Measurements from ENCODE around the gene SLC44A1. TPM values are rescaled to one million over a fixed set of nuclear protein-coding genes. Genes with fewer than 3 reads are reported as not detected.

The SLC44A1 gene
- total and polyA plus RNA-seq, 2 donors: 11.6 to 13.8 TPM

DNA sequence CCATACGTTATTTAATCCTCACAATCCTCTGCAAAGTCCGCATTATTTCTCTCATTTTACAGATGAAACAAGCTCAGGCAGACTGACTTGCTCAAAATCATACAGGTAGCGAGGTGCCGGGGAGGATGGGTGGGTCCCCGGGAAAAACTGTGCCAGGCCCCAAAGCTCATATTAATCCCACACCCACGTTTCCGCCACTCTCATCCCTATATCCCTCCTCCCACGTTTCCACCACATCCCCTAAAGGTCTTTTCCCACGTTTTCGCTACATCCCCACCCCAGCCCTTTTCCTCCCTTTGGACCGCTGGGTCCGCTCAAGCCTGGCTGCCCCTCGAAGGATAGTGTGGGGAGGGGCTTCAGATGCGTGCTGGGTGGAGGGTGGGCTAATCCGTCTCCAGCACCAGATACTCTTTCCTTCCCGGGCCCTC lies 202.9 kb downstream of the SLC44A1 start:
- peak in 1 of 9 donors; percentile 16 for DNase-seq (ENCODE audit: low read depth in 6 of 9, low spot score in 9 of 9)
- Histone ChIP-seq H3K36me3 (ENCODE audit: control insufficient read depth in 2 of 2, insufficient read depth in 2 of 2, low read length in 1 of 2) (no peaks in the 10 kb centered on the region), H3K4me3 (ENCODE audit: low read length in 2 of 2) (peak overlapping the region; percentile 80 to 87), H3K9me3 (ENCODE audit: control insufficient read depth in 2 of 2, insufficient read depth in 1 of 2, low read length in 1 of 2) (no peaks in the 10 kb centered on the region), H3K4me1 (ENCODE audit: control insufficient read depth in 2 of 2, insufficient read depth in 2 of 2, low read length in 2 of 2) (peaks cover 3 to 5% of the 10 kb centered on the region in 2 donors), H3K27ac (ENCODE audit: low read depth in 1 of 2, low read length in 1 of 2) (no peak overlapping the region), H3K27me3 (ENCODE audit: control insufficient read depth in 2 of 2, insufficient read depth in 1 of 2, low read length in 1 of 2) (peaks cover 0 to 3% of the 10 kb centered on the region in 2 donors)
- 39% methylated on average over 16 of the region's 16 CpGs for WGBS

DNA sequence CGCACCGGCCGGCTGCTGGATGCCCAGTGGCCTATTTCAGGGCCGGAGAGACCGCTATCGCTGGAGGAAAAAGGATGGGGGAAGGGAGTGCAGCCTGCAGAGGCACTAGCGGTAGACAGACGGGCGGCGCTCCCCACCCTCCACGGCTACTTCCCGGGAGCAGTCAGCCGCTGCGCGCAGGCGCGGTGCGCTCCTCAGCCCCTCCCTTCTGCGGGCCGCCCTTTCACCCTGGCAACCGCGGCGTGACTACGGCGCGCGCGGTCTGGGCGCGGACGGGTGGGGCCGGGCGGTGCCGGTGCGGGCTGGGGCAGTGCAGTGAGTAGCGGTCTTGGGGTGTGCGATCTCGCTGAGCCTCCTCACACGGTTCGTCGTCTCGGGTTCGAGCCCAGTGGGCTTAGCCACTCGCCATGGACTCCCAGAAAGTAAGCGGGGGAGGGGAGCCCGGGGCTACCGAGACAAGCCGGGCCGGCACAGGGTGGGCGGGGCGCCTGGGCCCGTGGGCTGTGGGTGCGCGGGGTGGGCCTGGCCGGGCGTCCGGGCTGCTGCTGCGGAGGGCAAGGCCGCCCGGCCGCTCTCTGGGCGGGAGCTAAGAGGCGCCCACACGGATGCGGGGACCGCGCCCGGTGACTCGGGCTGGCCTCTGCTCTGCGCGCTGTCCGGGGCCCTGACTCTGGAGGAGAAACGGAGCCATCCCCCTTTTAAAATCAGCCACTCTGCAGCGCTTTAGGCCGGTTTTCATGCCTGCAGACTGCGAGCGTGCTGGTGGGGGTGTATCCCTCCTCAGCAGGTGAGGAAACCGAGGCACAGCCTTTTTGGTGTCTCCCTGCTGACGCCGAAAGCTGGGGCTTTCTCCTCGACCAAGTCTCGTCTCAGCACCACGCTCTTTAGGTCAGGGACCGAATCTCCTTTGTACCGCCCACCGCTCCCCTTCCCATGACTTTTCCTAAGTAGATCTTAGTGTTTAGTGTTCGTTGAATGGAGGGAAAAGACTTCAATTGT lies 203.7 kb downstream of the SLC44A1 start, which contains the start of gene FSD1L:
Gene FSD1L (plus strand): TSS at position 221 of the 999 bp plus-strand sequence. CDS start 187 bp downstream, at position 408.
- 2% methylated on average over 87 of the region's 87 CpGs for WGBS
- Histone ChIP-seq H3K27ac (ENCODE audit: low read depth in 1 of 2, low read length in 1 of 2) (no peak within 1 kb of the TSS), H3K36me3 (ENCODE audit: control insufficient read depth in 2 of 2, insufficient read depth in 2 of 2, low read length in 1 of 2) (no peaks in the 10 kb centered on the region), H3K9me3 (ENCODE audit: control insufficient read depth in 2 of 2, insufficient read depth in 1 of 2, low read length in 1 of 2) (no peaks in the 10 kb centered on the region), H3K27me3 (ENCODE audit: control insufficient read depth in 2 of 2, insufficient read depth in 1 of 2, low read length in 1 of 2) (peaks cover 0 to 3% of the 10 kb centered on the region in 2 donors), H3K4me3 (ENCODE audit: low read length in 2 of 2) (peak within 1 kb of the TSS; percentile 80 to 87), H3K4me1 (ENCODE audit: control insufficient read depth in 2 of 2, insufficient read depth in 2 of 2, low read length in 2 of 2) (peaks cover 3 to 5% of the 10 kb centered on the region in 2 donors)
- peak; percentile 50 to 90 (median 72) for DNase-seq (ENCODE audit: low read depth in 6 of 9, low spot score in 9 of 9)

DNA sequence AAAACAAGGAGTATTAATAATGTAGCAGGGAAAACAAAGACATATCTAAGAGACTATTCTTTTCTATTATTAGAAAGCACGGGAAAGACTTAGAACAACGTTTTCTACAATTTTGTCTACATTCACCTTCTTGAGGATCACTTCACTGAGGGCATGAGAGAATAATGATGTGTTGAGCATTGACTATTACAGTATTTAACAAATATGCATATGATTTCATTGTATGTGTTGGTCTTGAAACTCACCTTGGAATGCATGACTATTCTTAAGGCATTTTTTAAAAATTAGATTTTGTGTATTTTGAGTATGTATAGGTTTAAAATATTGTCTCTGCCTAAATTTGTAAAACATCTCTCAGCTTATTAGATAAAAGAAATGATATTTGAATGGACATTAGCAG lies 204.6 kb downstream of the SLC44A1 start:
- WGBS: 88% methylated on average over 2 of the region's 2 CpGs
- H3K27ac ChIP-seq (ENCODE audit: low read depth in 1 of 2, low read length in 1 of 2): no peak overlapping the region
- peaks cover 3 to 5% of the 10 kb centered on the region in 2 donors for H3K4me1 ChIP-seq (ENCODE audit: control insufficient read depth in 2 of 2, insufficient read depth in 2 of 2, low read length in 2 of 2)
- no peaks in the 10 kb centered on the region for H3K9me3 ChIP-seq (ENCODE audit: control insufficient read depth in 2 of 2, insufficient read depth in 1 of 2, low read length in 1 of 2)
- H3K27me3 ChIP-seq (ENCODE audit: control insufficient read depth in 2 of 2, insufficient read depth in 1 of 2, low read length in 1 of 2): peaks cover 0 to 3% of the 10 kb centered on the region in 2 donors
- no peak for DNase-seq (ENCODE audit: low read depth in 6 of 9, low spot score in 9 of 9)
- no peaks in the 10 kb centered on the region for H3K36me3 ChIP-seq (ENCODE audit: control insufficient read depth in 2 of 2, insufficient read depth in 2 of 2, low read length in 1 of 2)
- no peak overlapping the region for H3K4me3 ChIP-seq (ENCODE audit: low read length in 2 of 2)

- Histone ChIP-seq H3K27me3 (ENCODE audit: control insufficient read depth in 2 of 2, insufficient read depth in 1 of 2, low read length in 1 of 2) (peaks cover 0 to 3% of the 10 kb centered on the region in 2 donors), H3K27ac (ENCODE audit: low read depth in 1 of 2, low read length in 1 of 2) (no peak overlapping the region), H3K9me3 (ENCODE audit: control insufficient read depth in 2 of 2, insufficient read depth in 1 of 2, low read length in 1 of 2) (no peaks in the 10 kb centered on the region), H3K4me3 (ENCODE audit: low read length in 2 of 2) (no peak overlapping the region), H3K36me3 (ENCODE audit: control insufficient read depth in 2 of 2, insufficient read depth in 2 of 2, low read length in 1 of 2) (no peaks in the 10 kb centered on the region), H3K4me1 (ENCODE audit: control insufficient read depth in 2 of 2, insufficient read depth in 2 of 2, low read length in 2 of 2) (peaks cover 3 to 5% of the 10 kb centered on the region in 2 donors)
- DNase-seq (ENCODE audit: low read depth in 6 of 9, low spot score in 9 of 9): no peak
- WGBS: 98% methylated on average over 3 of the region's 3 CpGs
Observed at GRCh38 chr9:105452185-105452584, 207.7 kb downstream of the SLC44A1 start.

- Histone ChIP-seq H3K27ac (ENCODE audit: low read depth in 1 of 2, low read length in 1 of 2) (no peak overlapping the region), H3K36me3 (ENCODE audit: control insufficient read depth in 2 of 2, insufficient read depth in 2 of 2, low read length in 1 of 2) (peaks cover 0 to 3% of the 10 kb centered on the region in 2 donors), H3K27me3 (ENCODE audit: control insufficient read depth in 2 of 2, insufficient read depth in 1 of 2, low read length in 1 of 2) (no peaks in the 10 kb centered on the region), H3K4me1 (ENCODE audit: control insufficient read depth in 2 of 2, insufficient read depth in 2 of 2, low read length in 2 of 2) (no peaks in the 10 kb centered on the region), H3K9me3 (ENCODE audit: control insufficient read depth in 2 of 2, insufficient read depth in 1 of 2, low read length in 1 of 2) (peaks cover 3 to 14% of the 10 kb centered on the region in 2 donors), H3K4me3 (ENCODE audit: low read length in 2 of 2) (no peak overlapping the region)
- WGBS: 97% methylated on average over 2 of the region's 2 CpGs
- DNase-seq (ENCODE audit: low read depth in 6 of 9, low spot score in 9 of 9): no peak
Observed at GRCh38 chr9:105455836-105456475, 211.5 kb downstream of the SLC44A1 start.

DNA sequence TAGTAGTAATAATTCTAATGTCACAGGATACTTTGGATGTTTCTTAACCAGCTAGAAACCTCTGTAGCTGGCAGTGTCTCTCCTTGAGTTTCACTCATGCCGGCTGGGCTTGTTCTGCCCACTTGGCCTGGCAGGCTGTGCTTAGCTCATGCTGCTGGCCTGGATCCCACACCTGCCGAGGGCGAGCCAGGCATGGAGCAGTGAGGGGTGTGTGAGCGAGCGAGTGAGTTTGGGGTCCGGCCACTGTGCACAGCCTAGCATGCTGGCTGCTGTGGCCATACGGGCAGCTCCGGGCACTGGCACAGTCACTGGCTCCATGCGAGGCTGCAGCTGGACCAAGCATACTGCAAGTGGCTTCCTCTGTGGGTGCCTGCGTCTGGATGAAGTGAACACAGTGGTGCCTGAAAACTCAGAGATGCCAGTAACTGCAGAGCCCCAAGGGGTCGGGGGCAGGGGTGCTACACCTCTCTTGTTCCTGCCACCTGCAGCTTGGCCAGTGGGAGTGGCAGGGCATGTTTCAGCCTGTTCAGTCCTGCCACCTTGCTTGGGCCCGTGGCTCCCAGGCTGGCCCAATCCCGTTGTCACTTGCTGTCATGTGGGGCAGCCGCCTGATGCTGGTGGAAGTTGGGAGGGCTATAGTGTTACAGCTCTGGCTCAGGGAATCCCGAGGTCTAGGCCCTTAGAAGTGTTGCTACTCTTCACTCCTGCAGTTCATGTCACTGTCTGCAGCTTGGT lies 213.3 kb downstream of the SLC44A1 start:
- DNase-seq (ENCODE audit: low read depth in 6 of 9, low spot score in 9 of 9): no peak
- 98% methylated on average over 15 of the region's 15 CpGs for WGBS
- Histone ChIP-seq H3K4me3 (ENCODE audit: low read length in 2 of 2) (no peak overlapping the region), H3K27ac (ENCODE audit: low read depth in 1 of 2, low read length in 1 of 2) (no peak overlapping the region), H3K27me3 (ENCODE audit: control insufficient read depth in 2 of 2, insufficient read depth in 1 of 2, low read length in 1 of 2) (no peaks in the 10 kb centered on the region), H3K4me1 (ENCODE audit: control insufficient read depth in 2 of 2, insufficient read depth in 2 of 2, low read length in 2 of 2) (no peaks in the 10 kb centered on the region), H3K9me3 (ENCODE audit: control insufficient read depth in 2 of 2, insufficient read depth in 1 of 2, low read length in 1 of 2) (peaks cover 3 to 14% of the 10 kb centered on the region in 2 donors), H3K36me3 (ENCODE audit: control insufficient read depth in 2 of 2, insufficient read depth in 2 of 2, low read length in 1 of 2) (peaks cover 0 to 3% of the 10 kb centered on the region in 2 donors)

GRCh38 chr9:105458404-105458803 lies 214.0 kb downstream of the SLC44A1 start:
- no peak for DNase-seq (ENCODE audit: low read depth in 6 of 9, low spot score in 9 of 9)
- Histone ChIP-seq H3K9me3 (ENCODE audit: control insufficient read depth in 2 of 2, insufficient read depth in 1 of 2, low read length in 1 of 2) (peaks cover 3 to 14% of the 10 kb centered on the region in 2 donors), H3K36me3 (ENCODE audit: control insufficient read depth in 2 of 2, insufficient read depth in 2 of 2, low read length in 1 of 2) (peaks cover 0 to 3% of the 10 kb centered on the region in 2 donors), H3K4me1 (ENCODE audit: control insufficient read depth in 2 of 2, insufficient read depth in 2 of 2, low read length in 2 of 2) (no peaks in the 10 kb centered on the region), H3K4me3 (ENCODE audit: low read length in 2 of 2) (no peak overlapping the region), H3K27ac (ENCODE audit: low read depth in 1 of 2, low read length in 1 of 2) (no peak overlapping the region), H3K27me3 (ENCODE audit: control insufficient read depth in 2 of 2, insufficient read depth in 1 of 2, low read length in 1 of 2) (no peaks in the 10 kb centered on the region)
- 97% methylated on average over 3 of the region's 3 CpGs for WGBS

DNA sequence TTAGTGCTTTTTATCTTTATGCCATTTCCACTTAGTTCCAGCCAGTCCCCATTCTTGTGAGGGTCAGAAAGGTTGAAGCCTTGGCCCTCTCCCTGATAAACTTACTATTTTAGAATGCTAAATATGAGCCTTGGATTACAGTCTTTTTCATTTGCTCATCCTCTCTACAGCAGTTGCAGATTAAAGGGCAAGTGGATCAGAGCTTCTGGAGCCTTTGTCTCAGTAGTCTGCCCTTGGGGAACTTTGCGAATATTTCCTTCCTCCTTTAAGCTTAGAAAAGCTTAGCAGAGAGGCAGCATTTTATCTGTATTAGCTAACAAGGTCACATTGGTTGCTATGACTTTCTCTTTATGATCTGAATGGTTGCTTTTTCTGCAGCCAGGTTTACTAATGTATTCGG lies 214.9 kb downstream of the SLC44A1 start:
- Histone ChIP-seq H3K9me3 (ENCODE audit: control insufficient read depth in 2 of 2, insufficient read depth in 1 of 2, low read length in 1 of 2) (peaks cover 3 to 14% of the 10 kb centered on the region in 2 donors), H3K4me1 (ENCODE audit: control insufficient read depth in 2 of 2, insufficient read depth in 2 of 2, low read length in 2 of 2) (no peaks in the 10 kb centered on the region), H3K27me3 (ENCODE audit: control insufficient read depth in 2 of 2, insufficient read depth in 1 of 2, low read length in 1 of 2) (no peaks in the 10 kb centered on the region), H3K4me3 (ENCODE audit: low read length in 2 of 2) (no peak overlapping the region), H3K36me3 (ENCODE audit: control insufficient read depth in 2 of 2, insufficient read depth in 2 of 2, low read length in 1 of 2) (peaks cover 0 to 3% of the 10 kb centered on the region in 2 donors), H3K27ac (ENCODE audit: low read depth in 1 of 2, low read length in 1 of 2) (no peak overlapping the region)
- DNase-seq (ENCODE audit: low read depth in 6 of 9, low spot score in 9 of 9): no peak
- 96% methylated on average over 2 of the region's 2 CpGs for WGBS

All from thymus (tissue), 11 donors.